CD4-positive, alpha-beta T cell treated with Interleukin-1 beta for 1 hour (primary cell): Measurements from ENCODE around the gene LASP1.

Experiments
- DNase-seq, 2 donors: peaks; one replicate each; pipeline ENCODE4 v3.0.0-alpha.2; 2020 to 2022

LASP1 gene

DNA sequence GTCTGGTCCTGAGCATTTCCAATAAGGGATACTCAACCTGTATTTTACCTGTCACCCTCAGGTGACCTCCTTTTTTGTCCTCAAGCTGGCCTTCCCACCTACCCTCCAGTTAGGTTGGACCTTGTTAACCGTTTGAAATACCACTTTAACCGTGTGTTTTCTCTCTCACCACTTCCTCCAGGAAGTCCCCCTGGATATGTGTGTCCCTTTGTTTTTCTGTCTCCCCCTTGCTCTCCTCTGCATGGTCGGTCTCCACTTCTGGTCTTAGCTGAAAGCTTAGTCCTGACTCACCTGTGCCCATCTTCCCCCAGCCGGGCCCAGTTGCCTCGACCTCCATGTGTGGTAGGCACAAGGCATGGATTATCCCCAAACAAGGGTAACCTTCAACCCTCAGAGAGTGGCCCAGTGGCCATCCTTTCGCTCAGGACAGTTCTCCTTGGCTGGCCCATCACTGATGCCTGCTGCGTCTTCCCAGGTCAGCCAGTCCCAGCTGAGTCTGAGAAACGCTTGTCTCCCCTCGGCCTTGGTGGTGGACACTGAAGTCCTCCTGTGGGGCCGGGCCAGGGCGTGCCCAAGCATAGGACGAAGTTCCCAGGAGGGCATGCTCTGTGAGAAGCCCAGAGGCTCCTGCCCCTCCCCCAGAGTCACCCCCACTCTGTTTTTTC lies 20.0 kb downstream of the LASP1 start:
- no peak for DNase-seq

GRCh38 chr17:38890410-38890746 lies 20.5 kb downstream of the LASP1 start:
- no peak for DNase-seq

- DNase-seq: no peak
These were observed 21.6 kb downstream of the LASP1 start for GRCh38 chr17:38891441-38891840.

DNA sequence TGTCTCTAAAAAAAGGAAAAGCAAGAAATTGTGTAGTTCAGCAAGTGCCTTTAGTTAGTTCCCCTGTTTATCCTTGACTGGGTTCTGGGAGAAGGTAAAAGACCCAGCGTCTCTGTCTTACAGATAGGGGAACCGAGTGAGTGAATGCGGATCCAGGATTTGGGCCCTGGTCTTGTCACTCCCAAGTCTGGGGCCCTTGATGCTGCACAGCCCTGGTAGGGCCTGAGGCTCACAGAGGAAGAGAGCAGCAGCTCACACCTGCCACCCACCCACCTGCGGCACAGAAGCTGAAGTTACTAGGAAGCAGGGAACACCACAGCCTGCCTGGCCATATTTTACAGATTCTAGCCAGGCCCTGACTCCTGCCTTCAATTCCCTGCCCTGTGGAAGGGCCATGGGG lies 22.2 kb downstream of the LASP1 start:
- DNase-seq: no peak

GRCh38 chr17:38892620-38893019 lies 22.8 kb downstream of the LASP1 start:
- DNase-seq: no peak

DNA sequence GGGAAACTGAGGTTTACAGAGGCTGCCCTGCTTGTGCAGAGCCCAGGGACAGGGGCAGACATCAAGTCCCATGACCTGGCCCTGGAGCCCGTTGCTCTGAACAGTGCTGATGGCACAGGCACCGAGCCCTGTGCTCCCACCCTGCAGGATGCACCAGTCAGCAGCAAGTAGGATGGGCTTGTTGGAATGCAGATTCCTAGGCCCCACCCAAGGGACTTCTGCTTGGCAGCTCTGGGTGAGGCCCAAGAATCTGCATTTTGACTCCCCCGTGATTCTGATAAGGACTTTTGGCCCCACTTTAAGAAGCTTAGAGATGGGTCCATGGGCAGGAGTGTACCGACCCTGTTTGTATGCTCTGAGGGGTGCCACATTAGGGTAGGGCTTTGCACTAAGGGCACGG lies 23.3 kb downstream of the LASP1 start:
- DNase-seq: no peak

DNA sequence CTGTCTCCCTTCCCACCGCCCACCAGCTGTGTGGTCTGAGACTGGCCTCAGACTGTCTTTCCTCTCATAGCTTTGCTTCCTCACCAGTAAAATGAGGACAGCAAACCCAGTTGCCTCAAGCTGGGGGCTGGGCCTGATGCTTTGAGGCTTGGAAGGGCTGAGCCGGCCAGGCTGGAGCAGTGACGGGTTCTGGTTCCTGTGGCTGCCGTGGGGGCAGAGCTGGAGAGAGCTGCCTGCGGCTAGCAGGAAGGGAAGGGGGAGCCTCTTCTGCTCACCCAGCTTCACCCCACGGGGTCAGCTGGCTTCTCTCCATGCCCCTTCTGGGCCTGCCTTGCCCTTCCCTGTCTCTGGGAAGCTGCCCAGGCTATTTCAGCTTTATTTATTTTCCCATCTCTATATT lies 23.7 kb downstream of the LASP1 start:
- peak in 1 of 2 donors; percentile 42 for DNase-seq

- no peak for DNase-seq
These were observed 24.4 kb downstream of the LASP1 start for GRCh38 chr17:38894276-38894675.

DNA sequence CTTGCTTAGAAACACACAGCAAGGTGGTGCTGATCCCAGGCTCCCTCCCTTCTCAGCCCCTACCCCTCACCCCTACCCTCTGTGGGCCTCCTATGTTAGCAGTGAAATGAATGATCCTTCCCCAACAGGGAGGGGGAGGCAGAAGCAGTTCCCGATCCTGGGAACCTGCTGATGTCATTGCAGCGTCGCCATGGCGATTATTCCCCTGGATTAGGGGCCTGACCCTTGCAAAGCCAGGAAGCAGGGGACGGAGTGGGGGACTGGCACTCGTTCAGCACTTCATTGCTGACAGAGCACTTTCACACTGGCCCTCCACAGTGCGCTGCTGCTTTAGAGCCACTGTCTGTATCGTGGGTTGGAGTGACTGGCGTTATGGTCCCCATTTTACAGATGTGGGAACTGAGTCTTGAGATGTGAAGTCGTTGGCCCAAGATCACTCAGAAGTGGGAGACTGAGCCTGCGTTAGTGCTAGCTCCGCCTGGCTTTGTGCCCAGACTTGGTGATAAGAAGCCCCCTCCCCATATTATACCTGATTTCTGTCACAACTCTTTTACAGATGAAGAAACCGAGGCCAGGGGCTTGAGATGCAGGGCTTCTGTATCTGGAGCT lies 26.6 kb downstream of the LASP1 start:
- no peak for DNase-seq

DNA sequence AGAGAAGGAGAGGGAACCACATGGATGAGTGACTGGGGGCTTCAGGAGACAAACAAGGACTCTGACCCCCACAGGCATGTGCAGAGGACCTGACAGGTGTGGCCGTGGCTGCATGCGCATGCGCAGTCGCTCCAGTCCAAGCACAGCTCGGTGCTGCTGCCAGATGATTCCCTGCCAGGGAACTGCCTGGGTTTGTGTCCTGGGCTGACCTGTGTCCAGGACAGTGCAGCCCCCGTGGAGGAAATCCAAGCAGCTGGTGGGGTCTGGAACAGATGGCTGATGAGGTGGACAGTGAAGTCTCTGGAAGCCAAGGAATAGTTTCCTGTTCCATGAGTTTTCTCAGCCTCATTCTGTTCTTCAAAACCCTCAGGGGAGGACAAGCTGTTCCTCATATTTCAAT lies 27.3 kb downstream of the LASP1 start:
- no peak for DNase-seq

GRCh38 chr17:38897671-38898290 lies 27.9 kb downstream of the LASP1 start:
- no peak for DNase-seq

DNA sequence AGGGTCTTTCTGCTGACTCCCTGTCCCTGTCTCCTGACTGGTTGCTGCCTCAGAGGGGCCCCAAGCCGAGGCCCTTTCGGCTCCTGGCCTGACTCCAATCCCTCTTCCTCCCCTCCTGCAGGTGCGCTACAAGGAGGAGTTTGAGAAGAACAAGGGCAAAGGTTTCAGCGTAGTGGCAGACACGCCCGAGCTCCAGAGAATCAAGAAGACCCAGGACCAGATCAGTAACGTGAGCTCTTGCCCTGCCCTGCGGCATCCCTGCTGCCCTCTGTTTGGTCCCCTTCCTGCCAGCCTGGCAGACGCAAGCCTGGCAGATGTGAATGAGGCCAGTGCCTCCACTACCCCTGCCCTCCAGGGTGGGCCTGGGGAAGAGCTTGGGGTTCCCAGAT lies 28.4 kb downstream of the LASP1 start:
- no peak for DNase-seq

GRCh38 chr17:38898812-38899348 lies 29.0 kb downstream of the LASP1 start:
- peak; percentile 84 to 86 for DNase-seq

DNA sequence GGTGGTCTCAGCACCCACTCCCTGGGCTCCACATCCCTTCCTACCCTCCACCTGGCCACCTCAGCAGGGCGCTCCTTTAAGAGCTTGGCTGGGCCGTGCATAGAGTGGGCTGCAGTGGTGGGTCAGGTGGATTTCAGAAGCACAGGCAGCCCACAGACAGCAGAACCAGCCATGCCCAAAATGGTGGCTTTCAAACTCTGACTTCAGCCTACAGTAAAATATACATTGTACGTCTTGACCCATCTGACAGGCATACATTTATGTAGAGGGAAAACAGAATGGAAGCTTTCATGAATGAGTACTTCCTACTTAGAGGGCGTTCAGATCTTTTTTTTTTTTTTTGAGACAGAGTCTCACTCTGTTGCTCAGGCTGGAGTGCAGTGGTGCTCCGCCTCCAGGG lies 29.6 kb downstream of the LASP1 start:
- no peak for DNase-seq

GRCh38 chr17:38900978-38901656 lies 31.3 kb downstream of the LASP1 start:
- peak; percentile 56 to 60 for DNase-seq

DNA sequence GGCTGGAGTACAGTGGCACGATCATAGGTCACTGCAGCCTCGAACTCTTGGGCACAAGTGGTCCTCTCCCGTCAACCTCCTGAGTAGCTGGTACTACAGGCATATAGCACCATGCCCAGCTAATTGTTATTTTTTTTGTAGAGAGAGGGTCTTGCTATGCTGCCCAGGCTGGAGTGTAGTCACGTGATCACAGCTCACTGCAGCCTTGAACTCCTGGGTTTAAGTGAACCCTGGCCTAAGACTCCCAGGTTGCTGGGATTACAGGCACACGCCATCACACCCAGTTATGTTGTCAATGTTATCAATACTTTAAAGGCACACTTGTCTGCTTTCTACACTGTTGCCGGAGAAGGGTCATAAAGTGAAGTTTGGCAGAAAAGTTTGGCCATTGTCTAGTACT lies 33.5 kb downstream of the LASP1 start:
- no peak for DNase-seq

- DNase-seq: no peak
These were observed 35.0 kb downstream of the LASP1 start for GRCh38 chr17:38904892-38905291.

DNA sequence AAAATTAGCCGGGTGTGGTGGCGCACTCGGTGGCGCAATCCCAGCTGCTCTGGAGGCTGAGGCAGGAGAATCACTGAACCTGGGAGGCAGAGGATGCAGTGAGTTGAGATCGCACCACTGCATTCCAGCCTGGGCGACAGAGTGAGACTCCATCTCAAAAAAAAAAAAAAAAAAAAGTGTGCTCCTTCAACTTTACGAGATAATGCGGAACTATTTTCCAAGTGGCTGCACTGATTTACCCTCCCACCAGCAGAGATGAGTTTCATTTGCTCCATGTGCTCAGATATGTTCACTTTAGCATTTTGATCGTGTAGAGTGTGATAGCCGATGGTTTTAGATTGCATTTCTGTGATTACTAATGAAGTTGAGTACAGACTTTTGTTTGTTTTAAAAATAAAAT lies 35.5 kb downstream of the LASP1 start:
- DNase-seq: no peak

GRCh38 chr17:38906460-38907228 lies 36.8 kb downstream of the LASP1 start:
- no peak for DNase-seq

GRCh38 chr17:38907930-38908675 lies 38.2 kb downstream of the LASP1 start:
- no peak for DNase-seq

DNA sequence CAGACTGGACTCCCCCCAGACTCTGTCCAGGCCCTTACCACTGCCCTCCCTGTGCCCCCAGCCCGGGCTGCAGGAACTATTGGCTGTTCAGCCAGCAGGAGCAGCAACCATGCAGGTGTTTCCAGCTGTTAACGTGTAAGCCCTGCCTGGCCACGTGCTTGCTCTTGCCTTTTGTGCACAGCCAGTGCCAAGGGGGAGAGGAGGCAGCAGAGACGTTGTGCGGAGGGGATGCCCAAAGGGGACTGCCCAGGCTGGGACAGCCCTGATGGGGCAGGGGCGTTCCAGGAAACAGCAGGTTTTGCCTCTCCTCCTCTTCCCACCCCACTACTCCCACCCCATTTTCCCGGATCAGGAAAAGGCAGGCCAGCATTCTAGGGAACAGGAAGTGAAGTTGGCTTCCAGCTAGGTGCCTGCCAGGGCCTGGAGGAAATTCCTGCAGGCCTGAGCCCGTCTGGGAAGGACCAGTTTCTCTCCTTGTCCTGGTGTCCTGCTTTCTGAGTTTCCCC lies 38.9 kb downstream of the LASP1 start:
- DNase-seq: no peak

- no peak for DNase-seq
These were observed 40.5 kb downstream of the LASP1 start for GRCh38 chr17:38910325-38910724.
